H1 (cell line): Measurements from ENCODE around the gene TMEM129. TPM values are rescaled to one million over a fixed set of nuclear protein-coding genes. Genes with fewer than 3 reads are reported as not detected.

Source experiments
- CTCF ChIA-PET: fragments of 300-600 bp; sonication (Branson Sonifier 250); formaldehyde crosslinking; loops from one replicate; lab custom pipeline; 2021; ENCODE audit not compliant: partially characterized antibody; lab: Charles Lee
- POLR2A ChIA-PET: fragments of 300-600 bp; sonication (Branson Sonifier 250); formaldehyde crosslinking; loops from one replicate; lab custom pipeline; 2021; ENCODE audit warnings: inconsistent platforms; ENCODE audit not compliant: partially characterized antibody; lab: Charles Lee
- DNase-seq, 2 experiments: peaks; one replicate each; pipeline versions ENCODE4 v3.0.0 to v3.0.0-alpha.2; 2010 to 2022; ENCODE audit warnings: low spot score in 2 of 2, low read depth in 1 of 2, mixed read lengths in 1 of 2
- FAIRE-seq: peaks from 2 replicates; lab custom pipeline; 2011; peaks lifted over from hg19 to GRCh38; lab: Jason Lieb, UNC
- H2AFZ ChIP-seq: 2 replicates; pipeline ENCODE4 v1.8.1; 2012; ENCODE audit warnings: low read length, inconsistent platforms
- H2AK5ac ChIP-seq: 2 replicates; pipeline ENCODE4 v1.6.1; 2013; ENCODE audit warnings: low read depth, low read length
- H2BK120ac ChIP-seq: replicated peaks from 2 replicates; pipeline ENCODE3; 2013; ENCODE audit warnings: low read depth, low read length, inconsistent platforms
- H2BK12ac ChIP-seq: 2 replicates; pipeline ENCODE4 v1.6.1; 2013; ENCODE audit warnings: low read depth, low read length
- H2BK15ac ChIP-seq: 2 replicates; pipeline ENCODE4 v1.6.1; 2013; ENCODE audit warnings: low read length
- H2BK20ac ChIP-seq: 2 replicates; pipeline ENCODE4 v1.6.1; 2013; ENCODE audit warnings: low read length
- H2BK5ac ChIP-seq: 2 replicates; pipeline ENCODE4 v1.6.1; 2013; ENCODE audit warnings: low read depth, low read length
- H3K14ac ChIP-seq: 2 replicates; pipeline ENCODE4 v1.6.1; 2013; ENCODE audit warnings: inconsistent platforms; ENCODE audit not compliant: insufficient read length
- H3K18ac ChIP-seq: 2 replicates; pipeline ENCODE4 v1.6.1; 2013; ENCODE audit warnings: low read length; ENCODE audit errors: extremely low read depth
- H3K23ac ChIP-seq: 2 replicates; pipeline ENCODE4 v1.6.1; 2013; ENCODE audit warnings: inconsistent platforms; ENCODE audit not compliant: insufficient read length
- H3K23me2 ChIP-seq: 2 replicates; pipeline ENCODE4 v1.6.1; 2013; ENCODE audit warnings: low read depth, low read length
- H3K27ac ChIP-seq: 2 replicates; pipeline ENCODE4 v1.6.1; 2011; ENCODE audit warnings: low read depth, low read length, inconsistent platforms
- H3K27me3 ChIP-seq, 4 experiments: replicated peaks in 1 of 4; 1 replicate in 1 of 4; 2 replicates in 3 of 4; pipeline versions ENCODE4 v1.6.1 to v1.8.1; 2011 to 2013; ENCODE audit warnings: low read length in 3 of 4, mild to moderate bottlenecking in 3 of 4, inconsistent platforms in 2 of 4, mixed read lengths in 2 of 4, moderate library complexity in 1 of 4; ENCODE audit not compliant: control insufficient read depth in 3 of 4, insufficient read depth in 3 of 4; ENCODE audit errors: extremely low read depth in 1 of 4
- H3K36me3 ChIP-seq, 4 experiments: 2 replicates each; pipeline versions ENCODE4 v1.6.1 to v1.8.1; 2011 to 2013; ENCODE audit warnings: mild to moderate bottlenecking in 4 of 4, low read length in 3 of 4, moderate library complexity in 2 of 4, control low read depth in 1 of 4, inconsistent platforms in 1 of 4; ENCODE audit not compliant: insufficient read depth in 4 of 4, control insufficient read depth in 2 of 4
- H3K4ac ChIP-seq: replicated peaks from 2 replicates; pipeline ENCODE3; 2013; ENCODE audit warnings: low read length, low read depth, mixed read lengths, inconsistent platforms; ENCODE audit not compliant: insufficient read length
- H3K4me1 ChIP-seq, 4 experiments: replicated peaks in 1 of 4; 1 replicate in 1 of 4; 2 replicates in 3 of 4; pipeline versions ENCODE4 v1.6.1 to v1.8.1; 2011 to 2013; ENCODE audit warnings: low read length in 3 of 4, inconsistent platforms in 2 of 4, mixed read lengths in 1 of 4; ENCODE audit not compliant: insufficient read depth in 4 of 4, control insufficient read depth in 3 of 4
- H3K4me2 ChIP-seq, 2 experiments: 2 replicates each; pipeline versions ENCODE4 v1.6.1 to v1.8.1; 2011 to 2013; ENCODE audit warnings: low read depth in 2 of 2, low read length in 2 of 2, control low read depth in 1 of 2, inconsistent platforms in 1 of 2, mild to moderate bottlenecking in 1 of 2; ENCODE audit not compliant: insufficient read depth in 1 of 2
- H3K4me3 ChIP-seq, 4 experiments: fragments of 200-600, 300-600 bp in 1 of 4; sonication (generic), shearing (Covaris generic), sonication (Bioruptor Twin) in 1 of 4; 2 replicates each; pipeline versions ENCODE4 v1.5.1 to v1.8.1; 2011 to 2016; ENCODE audit warnings: low read length in 4 of 4, low read depth in 3 of 4, control low read depth in 2 of 4, inconsistent platforms in 2 of 4, mild to moderate bottlenecking in 2 of 4, mixed read lengths in 1 of 4, moderate library complexity in 1 of 4; ENCODE audit not compliant: insufficient read depth in 2 of 4; ENCODE audit errors: extremely low read depth in 1 of 4
- H3K56ac ChIP-seq: replicated peaks from 2 replicates; pipeline ENCODE3; 2013; ENCODE audit warnings: low read depth, mild to moderate bottlenecking, mixed read lengths, low read length, inconsistent platforms; ENCODE audit not compliant: insufficient read length
- H3K79me1 ChIP-seq: 2 replicates; pipeline ENCODE4 v1.6.1; 2013; ENCODE audit warnings: low read depth, low read length, control low read depth
- H3K79me2 ChIP-seq, 2 experiments: 2 replicates each; pipeline versions ENCODE4 v1.6.1 to v1.8.1; 2012 to 2013; ENCODE audit warnings: low read length in 2 of 2, mild to moderate bottlenecking in 2 of 2, inconsistent platforms in 1 of 2; ENCODE audit not compliant: insufficient read depth in 2 of 2, control insufficient read depth in 1 of 2
- H3K9ac ChIP-seq, 4 experiments: replicated peaks in 1 of 4; 1 replicate in 1 of 4; 2 replicates in 3 of 4; pipeline versions ENCODE4 v1.6.1 to v1.8.1; 2011 to 2013; ENCODE audit warnings: low read depth in 3 of 4, low read length in 3 of 4, control low read depth in 2 of 4, mild to moderate bottlenecking in 2 of 4, moderate library complexity in 2 of 4, inconsistent platforms in 1 of 4; ENCODE audit errors: extremely low read depth in 1 of 4
- H3K9me3 ChIP-seq, 2 experiments: 2 replicates each; pipeline versions ENCODE4 v1.6.1 to v1.8.1; 2012 to 2013; ENCODE audit warnings: mild to moderate bottlenecking in 2 of 2, moderate library complexity in 2 of 2, control low read depth in 1 of 2, inconsistent platforms in 1 of 2, low read depth in 1 of 2, low read length in 1 of 2, mixed read lengths in 1 of 2; ENCODE audit not compliant: insufficient read depth in 2 of 2
- H4K20me1 ChIP-seq, 2 experiments: replicated peaks in 1 of 2; 2 replicates each; pipeline versions ENCODE3 to v1.8.1; 2011 to 2013; ENCODE audit warnings: inconsistent platforms in 2 of 2, low read length in 2 of 2, mild to moderate bottlenecking in 1 of 2; ENCODE audit not compliant: insufficient read depth in 2 of 2, control insufficient read depth in 1 of 2
- H4K5ac ChIP-seq: 2 replicates; pipeline ENCODE4 v1.6.1; 2013; ENCODE audit warnings: low read length, low read depth, mixed read lengths, inconsistent platforms; ENCODE audit not compliant: insufficient read length
- H4K8ac ChIP-seq: 2 replicates; pipeline ENCODE4 v1.8.0; 2013; ENCODE audit warnings: mild to moderate bottlenecking, moderate library complexity, low read length, inconsistent platforms; ENCODE audit not compliant: insufficient read depth; ENCODE audit errors: extremely low read depth
- H4K91ac ChIP-seq: replicated peaks from 2 replicates; pipeline ENCODE3; 2013; ENCODE audit warnings: low read length, mixed read lengths, inconsistent platforms; ENCODE audit not compliant: insufficient read length
- ATF3 ChIP-seq: IDR thresholded peaks from 2 replicates; pipeline ENCODE4 v1.6.1; 2011; ENCODE audit warnings: low read depth, mild to moderate bottlenecking, low read length; ENCODE audit not compliant: insufficient read depth
- CEBPB ChIP-seq: IDR thresholded peaks from 2 replicates; pipeline ENCODE4 v1.6.1; 2012; ENCODE audit warnings: low read depth, low read length
- GABPA ChIP-seq: IDR thresholded peaks from 2 replicates; pipeline ENCODE4 v1.6.1; 2011; ENCODE audit warnings: mild to moderate bottlenecking, low read length, moderate library complexity, borderline replicate concordance; ENCODE audit not compliant: insufficient read depth
- GTF2F1 ChIP-seq: IDR thresholded peaks from 2 replicates; pipeline ENCODE4 v1.6.1; 2012; ENCODE audit warnings: low read depth, low read length, improper control_type of control experiment, borderline replicate concordance
- KDM4A ChIP-seq: IDR thresholded peaks from one replicate; pipeline ENCODE4 v1.7.1; 2012; ENCODE audit warnings: low read depth, mild to moderate bottlenecking, moderate library complexity, low read length, inconsistent platforms; ENCODE audit not compliant: severe bottlenecking
- PHF8 ChIP-seq: fragments of 200-600 bp; sonication (generic); conservative IDR thresholded peaks from 2 replicates; pipeline ENCODE4 v1.7.1; 2012; ENCODE audit warnings: low read depth, mild to moderate bottlenecking, inconsistent platforms, low read length, moderate library complexity
- POLR2AphosphoS5 ChIP-seq: IDR thresholded peaks from 2 replicates; pipeline ENCODE4 v1.6.1; 2011; ENCODE audit warnings: low read depth, low read length
- SIRT6 ChIP-seq: IDR thresholded peaks from one replicate; pipeline ENCODE4 v1.7.1; 2012; ENCODE audit warnings: low read length, inconsistent platforms
- TAF7 ChIP-seq: optimal IDR thresholded peaks from 2 replicates; pipeline ENCODE3; 2011; ENCODE audit warnings: low read depth, mild to moderate bottlenecking, inconsistent platforms, low read length, moderate library complexity, borderline replicate concordance
- TBP ChIP-seq: IDR thresholded peaks from 2 replicates; pipeline ENCODE4 v1.6.1; 2011; ENCODE audit warnings: low read depth, low read length, improper control_type of control experiment
- TEAD4 ChIP-seq: IDR thresholded peaks from 2 replicates; pipeline ENCODE4 v1.6.1; 2012; ENCODE audit warnings: low read depth, low read length, inconsistent platforms, mixed read lengths
- WGBS, 2 experiments: shearing (Covaris generic) in 1 of 2; methylation state at CpG; one replicate each; pipeline versions ENCODE4 v1.1.6 to v1.1.7; 2013 to 2015; ENCODE audit warnings: low lambda C conversion rate in 2 of 2, mixed read lengths in 2 of 2, inconsistent platforms in 1 of 2, low coverage in 1 of 2, missing lambda C conversion rate in 1 of 2; ENCODE audit not compliant: insufficient replicate concordance in 2 of 2, insufficient coverage in 1 of 2, insufficient read length in 1 of 2; ENCODE audit errors: extremely low coverage in 1 of 2, missing lambda C conversion rate in 1 of 2; 5-methylcytosine and 5-hydroxymethylcytosine counted together
- polyA plus RNA-seq, 7 experiments: library from polyadenylated mRNA; depleted of rRNA in 3 of 7; stranded (reverse) in 5 of 7; unstranded in 2 of 7; fragments of >200 nt in 5 of 7; fragments of 200-250 nt in 2 of 7; gene quantifications; 1 replicate in 5 of 7; 2 replicates in 1 of 7; 4 replicates in 1 of 7; pipeline versions ENCODE4 v1.2.1 to v1.2.3, GENCODE V29; 2011 to 2013; ENCODE audit warnings: missing spikeins in 2 of 7, mixed read lengths in 2 of 7
- total RNA-seq: library from RNA; stranded (reverse); fragmentation: NEBNext Ultra II Directional; extraction: Animal tissue kit (Norgen Biotek cat#: 25700); gene quantifications from 2 replicates; pipeline ENCODE4 v1.2.1, GENCODE V29; 2021

Gene TMEM129
- total and polyA plus RNA-seq, 2 of the 8 experiments (the other 6 are each of a cell fraction or from before 2014, with no cell fraction given), result 31.5 to 58.7 TPM

- Histone ChIP-seq H4K8ac (no peak overlapping the region), H3K27me3 (peaks cover 11 to 17% (median 13%) of the 10 kb centered on the region in 4 experiments), H2BK5ac (no peak overlapping the region), H2AK5ac (no peak overlapping the region), H3K79me2 (no peaks in the 10 kb centered on the region), H4K5ac (no peak overlapping the region), H3K27ac (no peak overlapping the region), H4K20me1 (peaks cover 0 to 5% of the 10 kb centered on the region in 2 experiments), H4K91ac (no peak overlapping the region), H3K18ac (no peak overlapping the region), H3K36me3 (peaks cover 0 to 2% (median under 1%) of the 10 kb centered on the region in 4 experiments; a peak in 3 of 8 replicates), H3K4me2 (0 out of 4 replicates have a peak overlapping the region, but pooled peaks have one; percentile 15 to 59), H3K9me3 (no peaks in the 10 kb centered on the region), H2BK12ac (0 out of 2 replicates have a peak overlapping the region, but pooled peaks have one; percentile 27), H2BK120ac (no peak overlapping the region), H3K4me1 (peaks cover 3 to 6% (median 4%) of the 10 kb centered on the region in 4 experiments; a peak in 6 of 7 replicates), H2BK20ac (no peak overlapping the region), H3K79me1 (no peaks in the 10 kb centered on the region), H3K23me2 (peaks cover 6% of the 10 kb centered on the region; the same call in 1 of the 2 replicates), H3K23ac (no peak overlapping the region), H3K56ac (no peak overlapping the region), H3K4me3 (no peak overlapping the region), H3K14ac (no peak overlapping the region), H3K4ac (no peak overlapping the region), H2BK15ac (no peak overlapping the region), H3K9ac (no peak overlapping the region), H2AFZ (no peak overlapping the region)
- DNase-seq (no peak), FAIRE-seq (no peak)
- 88% methylated on average over 17 of the region's 23 CpGs; no CpG with 5 or more reads in 1 of the 2 experiments for WGBS, 2 experiments
- ChIA-PET CTCF (interaction anchor here (22.9 kb wide), 1 partner anchor 41 kb away, joined by 326 read pairs; the partner anchor contains the start of genes TACC3 and TMEM129), POLR2A (no interaction called here)
- TF ChIP-seq TEAD4 (no peak), GABPA (no peak), PHF8 (no peak), KDM4A (no peak), CEBPB (no peak), TBP (no peak), GTF2F1 (no peak), ATF3 (no peak), TAF7 (no peak), SIRT6 (no peak), POLR2AphosphoS5 (no peak)
Observed at GRCh38 chr4:1685235-1686150, 35.6 kb downstream of the TMEM129 start.
